ENCODE data around the gene UBL4B.

DNA sequence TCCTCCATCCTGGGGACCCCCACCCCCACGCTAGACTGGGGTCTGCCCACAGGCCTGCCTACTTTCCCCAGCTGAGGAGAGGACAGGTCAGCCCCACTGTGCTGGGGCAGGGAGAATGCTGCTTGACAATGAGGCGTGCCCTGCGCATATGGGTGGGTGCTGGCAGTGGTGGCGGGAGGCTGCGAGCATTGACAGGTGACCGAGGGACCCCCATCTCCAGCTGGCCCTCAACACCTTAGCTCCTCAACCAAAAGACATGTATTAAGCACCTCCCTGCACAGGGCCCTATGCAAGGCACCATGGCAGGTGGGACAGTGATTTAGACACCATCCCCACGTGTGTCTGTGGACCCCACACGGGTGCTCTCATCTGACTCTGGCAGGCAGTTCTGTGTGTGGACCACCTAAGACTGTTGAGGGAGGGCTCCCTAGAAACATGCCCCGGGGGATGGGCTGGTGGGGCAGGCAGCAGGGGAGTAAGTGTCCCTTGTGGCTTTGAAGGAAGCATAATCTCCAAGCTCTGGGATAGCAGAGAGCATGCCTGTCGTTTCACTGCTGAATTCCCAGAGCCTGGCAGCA is 23.4 kb upstream of the UBL4B start:
- TF ChIP-seq, protein P1, sequence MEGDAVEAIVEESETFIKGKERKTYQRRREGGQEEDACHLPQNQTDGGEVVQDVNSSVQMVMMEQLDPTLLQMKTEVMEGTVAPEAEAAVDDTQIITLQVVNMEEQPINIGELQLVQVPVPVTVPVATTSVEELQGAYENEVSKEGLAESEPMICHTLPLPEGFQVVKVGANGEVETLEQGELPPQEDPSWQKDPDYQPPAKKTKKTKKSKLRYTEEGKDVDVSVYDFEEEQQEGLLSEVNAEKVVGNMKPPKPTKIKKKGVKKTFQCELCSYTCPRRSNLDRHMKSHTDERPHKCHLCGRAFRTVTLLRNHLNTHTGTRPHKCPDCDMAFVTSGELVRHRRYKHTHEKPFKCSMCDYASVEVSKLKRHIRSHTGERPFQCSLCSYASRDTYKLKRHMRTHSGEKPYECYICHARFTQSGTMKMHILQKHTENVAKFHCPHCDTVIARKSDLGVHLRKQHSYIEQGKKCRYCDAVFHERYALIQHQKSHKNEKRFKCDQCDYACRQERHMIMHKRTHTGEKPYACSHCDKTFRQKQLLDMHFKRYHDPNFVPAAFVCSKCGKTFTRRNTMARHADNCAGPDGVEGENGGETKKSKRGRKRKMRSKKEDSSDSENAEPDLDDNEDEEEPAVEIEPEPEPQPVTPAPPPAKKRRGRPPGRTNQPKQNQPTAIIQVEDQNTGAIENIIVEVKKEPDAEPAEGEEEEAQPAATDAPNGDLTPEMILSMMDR (IDR thresholded peaks at IDR 0.05), result no peak
- TF ChIP-seq POLR2A (IDR thresholded peaks at IDR 0.05), result no peak

Measured in heart left ventricle (tissue), 13 donors.